GM21528 (cell line): ENCODE measurements around the gene MATN3.
"Not testable (repeated sequence)": the region's sequence is repeated elsewhere in the genome, so short reads cannot be mapped to it uniquely, and the experiment has no call there.

Experiments
- ATAC-seq: cut with Tn5 transposase; IDR thresholded peaks from one replicate; pipeline ENCODE4 v1.9.1; 2021; ENCODE audit warnings: mild to moderate bottlenecking, moderate library complexity; ENCODE audit not compliant: unreplicated experiment, low FRiP score

MATN3 gene

GRCh38 chr2:20012282-20013125 is at the start of gene MATN3:
Gene MATN3 (minus strand): TSS chr2:20012668. CDS start chr2:20012631, 37 bp downstream.
- no peak for ATAC-seq

DNA sequence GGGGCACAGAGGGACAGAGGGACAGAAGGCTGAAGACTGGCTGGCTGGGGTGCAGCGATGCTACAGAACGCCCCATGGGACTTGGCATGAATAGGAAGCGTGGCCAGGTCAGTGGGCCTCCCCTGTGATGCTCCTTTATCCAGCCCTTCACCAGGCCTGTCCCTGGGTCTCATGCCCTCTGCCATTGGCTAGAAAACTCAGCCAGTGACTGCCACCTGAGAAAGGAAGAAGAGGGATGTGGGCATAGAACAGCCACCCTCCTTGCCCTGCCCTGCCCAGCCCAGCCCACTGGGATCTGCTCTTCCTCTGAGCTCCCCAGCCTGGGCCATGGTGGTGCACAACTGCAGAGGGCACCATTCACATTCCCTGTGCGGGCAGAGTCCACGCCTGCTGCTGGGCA is 49.5 kb upstream of the MATN3 start:
- ATAC-seq: no peak

DNA sequence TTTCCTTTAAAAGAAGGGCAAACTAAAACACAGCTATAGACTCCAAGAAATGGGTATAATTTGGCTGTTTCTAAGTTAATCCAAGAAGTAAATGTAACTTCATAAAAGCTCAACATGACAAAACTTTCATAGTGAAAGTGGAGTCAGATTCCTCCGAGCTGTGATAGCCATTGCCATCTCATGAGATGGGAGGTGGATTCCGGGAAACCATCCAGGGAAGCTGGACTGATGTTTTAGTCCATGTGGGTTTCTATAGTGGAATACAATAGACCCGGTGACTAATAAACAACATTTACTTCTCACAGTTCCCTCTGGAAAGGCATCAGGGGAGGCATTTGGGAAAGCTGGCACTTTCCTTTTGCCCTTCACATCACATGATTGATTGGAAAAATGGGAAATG is 49.0 kb upstream of the MATN3 start:
- ATAC-seq: no peak

DNA sequence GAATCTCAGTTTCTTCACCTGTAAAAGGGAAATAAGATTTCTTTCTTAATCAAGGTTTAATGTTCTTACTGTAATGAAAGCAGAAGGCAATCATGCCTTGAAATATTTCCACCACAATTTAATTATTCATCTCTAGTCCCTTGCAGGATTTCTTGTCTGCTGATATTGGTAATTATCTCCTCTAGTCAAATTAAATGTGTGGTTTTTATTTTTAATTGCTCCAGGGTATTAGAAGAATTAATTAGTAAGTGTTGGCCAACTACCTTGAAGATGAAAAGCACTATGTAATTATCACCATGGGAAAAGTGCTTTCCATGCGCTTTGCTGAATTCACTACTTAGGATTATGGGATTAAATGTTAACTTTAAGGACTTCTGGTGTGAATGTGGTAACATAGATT is 47.6 kb upstream of the MATN3 start:
- no peak for ATAC-seq

DNA sequence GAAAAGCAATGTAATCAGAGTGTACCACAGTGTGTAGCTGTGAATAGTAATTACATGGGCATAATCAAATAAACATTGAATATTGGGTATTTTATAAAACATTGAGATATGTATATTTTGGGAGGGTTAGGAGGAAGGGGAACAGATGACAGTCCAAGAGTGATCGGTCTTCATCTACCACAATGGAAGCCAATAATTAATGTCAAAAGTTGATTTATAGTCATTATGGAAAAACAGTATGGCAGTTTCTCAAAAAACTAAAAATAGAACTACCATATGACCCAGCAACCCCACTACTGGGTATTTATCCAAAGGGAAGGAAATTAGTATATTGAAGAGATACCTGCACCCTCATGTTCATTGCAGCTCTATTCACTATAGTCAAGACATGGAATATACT is 44.8 kb upstream of the MATN3 start:
- ATAC-seq: no peak

DNA sequence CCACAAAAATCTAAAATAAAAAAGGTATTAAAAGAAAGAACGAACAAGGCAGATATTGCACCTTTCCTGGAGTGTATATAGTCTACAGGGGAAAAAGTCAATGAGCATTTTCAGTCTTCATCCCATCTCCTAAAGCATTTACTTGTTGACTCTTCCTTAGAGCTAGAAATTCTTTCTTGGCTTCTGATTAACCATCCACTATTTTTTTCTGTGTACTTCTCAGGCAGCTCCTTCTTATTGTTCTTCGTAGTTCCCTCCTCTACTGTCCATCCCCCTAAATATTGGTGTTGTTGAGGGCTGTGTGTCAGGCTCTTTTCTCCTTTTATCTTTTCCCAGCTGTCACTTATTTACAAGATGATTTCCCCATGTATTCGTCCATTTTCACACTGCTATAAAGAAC is 42.5 kb upstream of the MATN3 start:
- no peak for ATAC-seq

DNA sequence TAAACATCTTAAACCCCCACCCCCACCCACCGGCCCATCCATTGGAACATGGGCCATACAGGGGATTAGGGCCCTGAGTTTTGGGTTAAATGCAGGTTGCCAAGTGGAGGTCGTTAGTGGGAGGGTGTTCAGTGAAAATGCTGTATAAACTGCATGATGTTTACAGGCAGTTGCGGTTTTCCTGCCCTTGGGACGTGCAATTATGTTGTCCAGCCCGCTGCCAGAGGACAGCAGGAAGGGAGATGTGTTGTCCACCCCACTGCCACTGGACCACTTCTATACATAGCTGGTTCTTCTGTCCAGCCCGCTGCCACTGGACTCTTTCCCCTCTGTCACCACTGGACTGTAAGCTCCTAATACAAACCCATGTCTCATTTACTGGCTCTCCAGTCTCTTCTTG is 41.7 kb upstream of the MATN3 start:
- no peak for ATAC-seq

DNA sequence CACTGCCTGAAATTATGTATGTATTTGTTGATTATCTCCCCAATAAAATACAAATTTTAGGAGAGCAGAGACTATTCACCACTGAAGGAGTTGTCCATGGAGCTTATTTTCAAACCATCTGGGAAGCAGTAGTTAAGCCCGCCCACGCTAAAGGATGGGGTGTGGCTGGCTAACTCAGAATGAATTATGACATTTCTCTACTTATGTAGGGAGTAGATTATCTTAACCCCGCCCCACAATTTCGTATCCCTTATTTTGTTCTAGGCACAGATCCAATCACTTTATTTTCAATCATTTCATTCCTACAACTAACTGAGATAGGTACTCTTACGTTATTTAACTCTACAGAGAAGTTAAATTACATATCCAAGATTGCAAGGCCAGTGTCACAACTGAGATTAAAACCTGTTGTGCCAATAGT is 40.4 kb upstream of the MATN3 start:
- ATAC-seq: no peak

DNA sequence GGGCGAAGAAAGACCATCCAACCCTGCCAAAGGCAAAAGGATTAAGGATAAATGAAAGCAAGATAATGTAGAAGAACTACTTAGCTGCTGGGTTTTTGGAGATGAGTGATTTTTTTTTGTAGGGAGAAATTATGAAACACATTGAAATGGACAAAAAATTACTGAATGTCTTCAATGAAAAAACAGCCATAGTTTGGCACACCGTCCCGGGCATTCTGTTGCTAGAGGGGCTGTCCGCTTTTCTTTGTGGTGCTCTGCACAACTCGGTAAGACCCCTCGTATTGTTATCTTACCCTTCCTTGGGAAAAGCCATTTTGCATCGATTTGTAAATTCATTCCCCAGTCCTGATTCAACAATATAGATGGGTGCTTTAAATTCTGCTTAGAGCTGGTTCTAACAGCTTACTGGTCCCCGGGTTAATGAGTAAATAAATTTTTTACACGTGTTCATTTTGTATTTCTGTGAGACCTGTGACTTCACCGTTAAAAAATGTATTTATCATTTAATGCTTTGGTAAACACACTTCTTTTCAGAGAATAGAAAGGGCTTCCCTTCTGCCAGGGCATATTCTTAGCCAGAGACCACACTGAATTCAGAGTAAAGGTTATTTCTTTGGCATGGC is 39.9 kb upstream of the MATN3 start:
- no peak for ATAC-seq

- ATAC-seq: peak; percentile 97
These were observed 39.2 kb upstream of the MATN3 start, which contains the start of gene LAPTM4A for GRCh38 chr2:20051532-20052228. Gene LAPTM4A (minus strand): TSS chr2:20051628. CDS start chr2:20051520, 108 bp downstream.

- ATAC-seq: peak; percentile 26
These were observed 38.4 kb upstream of the MATN3 start for GRCh38 chr2:20050646-20051531.

GRCh38 chr2:20050104-20050645 is 37.7 kb upstream of the MATN3 start:
- peak; percentile 28 for ATAC-seq

DNA sequence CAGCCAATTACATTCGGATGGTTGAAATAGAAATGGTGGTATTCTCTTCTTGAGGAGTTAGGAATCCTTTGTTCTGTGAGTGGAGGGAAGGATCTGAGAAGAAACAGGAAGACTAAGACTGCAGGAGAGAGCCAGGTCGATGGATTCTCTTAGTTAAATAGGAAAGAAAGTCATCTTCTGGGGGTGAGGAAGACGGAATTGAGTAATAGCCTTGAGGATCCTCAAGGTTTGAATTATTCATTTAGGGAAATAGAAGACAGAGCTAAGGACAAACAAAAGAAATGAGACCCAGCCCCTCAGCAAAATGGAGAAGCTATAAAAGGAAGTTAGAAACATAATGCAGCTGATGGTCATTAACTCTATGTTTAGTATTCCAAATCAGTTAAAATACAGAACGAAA is 37.2 kb upstream of the MATN3 start:
- no peak for ATAC-seq

GRCh38 chr2:20048488-20049448 is 36.3 kb upstream of the MATN3 start:
- no peak for ATAC-seq

- ATAC-seq: not testable (repeated sequence)
These were observed 33.3 kb upstream of the MATN3 start for GRCh38 chr2:20045712-20046292.

GRCh38 chr2:20044778-20045177 is 32.3 kb upstream of the MATN3 start:
- no peak for ATAC-seq

DNA sequence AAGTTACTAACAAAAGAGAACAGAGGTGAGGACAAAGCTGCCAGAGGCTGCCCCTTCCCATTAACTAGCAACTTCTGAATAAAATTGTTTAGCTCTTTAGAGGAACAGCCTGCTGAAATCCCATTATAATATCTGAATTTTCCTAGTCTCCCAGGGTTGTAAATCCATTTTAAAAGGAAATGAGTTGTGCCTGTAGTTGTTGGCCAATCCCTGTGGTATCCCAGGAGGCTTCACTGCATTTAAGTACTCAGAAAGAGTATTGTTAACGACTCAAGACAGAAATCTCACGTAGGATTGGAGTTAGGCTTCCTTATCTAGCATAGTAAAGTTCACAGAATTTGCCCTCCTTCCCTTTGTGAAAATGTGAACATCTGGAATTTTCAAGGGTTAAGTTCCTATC is 30.1 kb upstream of the MATN3 start:
- ATAC-seq: no peak

- ATAC-seq: no peak
These were observed 28.2 kb upstream of the MATN3 start for GRCh38 chr2:20040489-20041172.
